Naive thymus-derived CD8-positive, alpha-beta T cell (primary cell): Measurements from ENCODE around the gene DNAAF1. TPM values are rescaled to one million over a fixed set of nuclear protein-coding genes. Genes with fewer than 3 reads are reported as not detected.

Experiments used
- polyA plus RNA-seq, 3 donors: library from polyadenylated mRNA; unstranded; fragments of 300-500 nt; fragmentation: Illumina TruSeq; gene quantifications; one replicate each; pipeline ENCODE4 v1.2.3, GENCODE V29; 2021
- total RNA-seq, 8 experiments: library from RNA in 2 of 8; stranded (reverse) in 2 of 8; gene quantifications; one replicate each; pipeline ENCODE4 v1.2.3 and lab custom pipeline; 2021 to 2026

DNAAF1 gene
- total and polyA plus RNA-seq, 5 experiments from 2014 or later: 0.08 to 0.98 (median 0.19) TPM; not detected in 1

Other genes with a start within 250 kb of the DNAAF1 start
- 10 to 100 TPM in 1 of 2 experiments, 1 to 10 TPM in 1; 9.5 to 10.1 TPM for gene MLYCD, start 246.2 kb upstream of the DNAAF1 start, total RNA-seq
- gene MLYCD, start 246.2 kb upstream of the DNAAF1 start, polyA plus RNA-seq: 1 to 10 TPM in 1 of 3 donors, under 1 TPM in 2; 0.69 to 2.2 (median 0.92) TPM
- gene OSGIN1, start 192.1 kb upstream of the DNAAF1 start, total RNA-seq: 1 to 10 TPM; 2.0 to 2.2 TPM
- gene OSGIN1, start 192.1 kb upstream of the DNAAF1 start, polyA plus RNA-seq: under 1 TPM in 1 of 3 donors, not detected in 2; 0.26 TPM
- not detected for gene NECAB2, start 177.1 kb upstream of the DNAAF1 start, total RNA-seq
- gene NECAB2, start 177.1 kb upstream of the DNAAF1 start, polyA plus RNA-seq: not detected
- not detected for gene SLC38A8, start 102.5 kb upstream of the DNAAF1 start, total RNA-seq
- gene SLC38A8, start 102.5 kb upstream of the DNAAF1 start, polyA plus RNA-seq: not detected
- gene MBTPS1, start 28.4 kb upstream of the DNAAF1 start, total RNA-seq: 100 to 1,000 TPM; 141 to 150 TPM
- 10 to 100 TPM; 50.9 to 71.4 (median 51.2) TPM for gene MBTPS1, start 28.4 kb upstream of the DNAAF1 start, polyA plus RNA-seq
- 10 to 100 TPM; 23.6 to 24.8 TPM for gene HSDL1, start 131 bp upstream of the DNAAF1 start, total RNA-seq
- 10 to 100 TPM in 2 of 3 donors, 1 to 10 TPM in 1; 8.4 to 14.7 (median 14.2) TPM for gene HSDL1, start 131 bp upstream of the DNAAF1 start, polyA plus RNA-seq
- gene TAF1C, start 41.7 kb downstream of the DNAAF1 start, total RNA-seq: 100 to 1,000 TPM; 107 to 110 TPM
- gene TAF1C, start 41.7 kb downstream of the DNAAF1 start, polyA plus RNA-seq: 1 to 10 TPM; 4.2 to 8.3 (median 7.9) TPM
- not detected for gene ADAD2, start 45.8 kb downstream of the DNAAF1 start, total RNA-seq
- gene ADAD2, start 45.8 kb downstream of the DNAAF1 start, polyA plus RNA-seq: under 1 TPM; 0.10 to 0.21 (median 0.12) TPM
- not detected for gene KCNG4, start 94.7 kb downstream of the DNAAF1 start, total RNA-seq
- gene KCNG4, start 94.7 kb downstream of the DNAAF1 start, polyA plus RNA-seq: not detected
- not detected for gene WFDC1, start 149.6 kb downstream of the DNAAF1 start, total RNA-seq
- not detected for gene WFDC1, start 149.6 kb downstream of the DNAAF1 start, polyA plus RNA-seq
- gene ATP2C2, start 223.2 kb downstream of the DNAAF1 start, total RNA-seq: not detected
- gene ATP2C2, start 223.2 kb downstream of the DNAAF1 start, polyA plus RNA-seq: not detected